ENCODE measurements around the gene ADAMTS13.

The ADAMTS13 gene

GRCh38 chr9:133425049-133425632 is 3.0 kb downstream of the ADAMTS13 start:
- TF ChIP-seq ZNF274 (IDR thresholded peaks at IDR 0.05; ENCODE audit: low read depth, low read length), result no peak

GRCh38 chr9:133426011-133426410 is 3.8 kb downstream of the ADAMTS13 start:
- no peak overlapping the region for H3K4me3 ChIP-seq (ENCODE audit: low read length)
- no peak for TF ChIP-seq ZNF274 (IDR thresholded peaks at IDR 0.05; ENCODE audit: low read depth, low read length)

More at GRCh38 chr9:133425049-133425632, 3.0 kb downstream of the ADAMTS13 start:
- H3K4me3 ChIP-seq (ENCODE audit: low read length), result no peak overlapping the region

- no peak for TF ChIP-seq ZNF274 (IDR thresholded peaks at IDR 0.05; ENCODE audit: low read depth, low read length)
- H3K4me3 ChIP-seq (ENCODE audit: low read length), result no peak overlapping the region
Measured at GRCh38 chr9:133427658-133428348, 5.6 kb downstream of the ADAMTS13 start.

- H3K4me3 ChIP-seq (ENCODE audit: low read length), result no peak overlapping the region
- TF ChIP-seq ZNF274 (IDR thresholded peaks at IDR 0.05; ENCODE audit: low read depth, low read length), result no peak
Measured at GRCh38 chr9:133428617-133429101, 6.5 kb downstream of the ADAMTS13 start.

GRCh38 chr9:133429214-133429613 is 7.0 kb downstream of the ADAMTS13 start:
- no peak for TF ChIP-seq ZNF274 (IDR thresholded peaks at IDR 0.05; ENCODE audit: low read depth, low read length)
- H3K4me3 ChIP-seq (ENCODE audit: low read length), result no peak overlapping the region

GRCh38 chr9:133429641-133430161 is 7.5 kb downstream of the ADAMTS13 start:
- no peak for TF ChIP-seq ZNF274 (IDR thresholded peaks at IDR 0.05; ENCODE audit: low read depth, low read length)
- H3K4me3 ChIP-seq (ENCODE audit: low read length), result no peak overlapping the region

- no peak overlapping the region for H3K4me3 ChIP-seq (ENCODE audit: low read length)
- TF ChIP-seq ZNF274 (IDR thresholded peaks at IDR 0.05; ENCODE audit: low read depth, low read length), result no peak
Measured at GRCh38 chr9:133430244-133430643, 8.1 kb downstream of the ADAMTS13 start.

- H3K4me3 ChIP-seq (ENCODE audit: low read length), result no peak overlapping the region
- TF ChIP-seq ZNF274 (IDR thresholded peaks at IDR 0.05; ENCODE audit: low read depth, low read length), result no peak
Measured at GRCh38 chr9:133433351-133433843, 11.2 kb downstream of the ADAMTS13 start.

- no peak for TF ChIP-seq ZNF274 (IDR thresholded peaks at IDR 0.05; ENCODE audit: low read depth, low read length)
- H3K4me3 ChIP-seq (ENCODE audit: low read length), result no peak overlapping the region
Measured at GRCh38 chr9:133436681-133437080, 14.5 kb downstream of the ADAMTS13 start.

GRCh38 chr9:133437753-133438531 is 15.8 kb downstream of the ADAMTS13 start:
- H3K4me3 ChIP-seq (ENCODE audit: low read length), result no peak overlapping the region
- TF ChIP-seq ZNF274 (IDR thresholded peaks at IDR 0.05; ENCODE audit: low read depth, low read length), result no peak

- TF ChIP-seq ZNF274 (IDR thresholded peaks at IDR 0.05; ENCODE audit: low read depth, low read length), result no peak
- H3K4me3 ChIP-seq (ENCODE audit: low read length), result no peak overlapping the region
Measured at GRCh38 chr9:133439337-133439736, 17.2 kb downstream of the ADAMTS13 start.

GRCh38 chr9:133440874-133441273 is 18.7 kb downstream of the ADAMTS13 start:
- no peak for TF ChIP-seq ZNF274 (IDR thresholded peaks at IDR 0.05; ENCODE audit: low read depth, low read length)
- no peak overlapping the region for H3K4me3 ChIP-seq (ENCODE audit: low read length)

- TF ChIP-seq ZNF274 (IDR thresholded peaks at IDR 0.05; ENCODE audit: low read depth, low read length), result no peak
- no peak overlapping the region for H3K4me3 ChIP-seq (ENCODE audit: low read length)
Measured at GRCh38 chr9:133441571-133441970, 19.4 kb downstream of the ADAMTS13 start.

- no peak overlapping the region for H3K4me3 ChIP-seq (ENCODE audit: low read length)
- no peak for TF ChIP-seq ZNF274 (IDR thresholded peaks at IDR 0.05; ENCODE audit: low read depth, low read length)
Measured at GRCh38 chr9:133443248-133443647, 21.1 kb downstream of the ADAMTS13 start.

All from GM08714 (cell line).